HG03280 (cell line): Measurements from ENCODE around the gene HBQ1.
"Not testable (repeated sequence)": the region's sequence is repeated elsewhere in the genome, so short reads cannot be mapped to it uniquely, and the experiment has no call there.

Source experiments
- ATAC-seq: cut with Tn5 transposase; IDR thresholded peaks from one replicate; pipeline ENCODE4 v1.9.1; 2021; ENCODE audit warnings: mild to moderate bottlenecking, moderate library complexity; ENCODE audit not compliant: unreplicated experiment

The HBQ1 gene

GRCh38 chr16:160242-160641, 20.0 kb upstream of the HBQ1 start:
- not testable (repeated sequence) for ATAC-seq

- ATAC-seq = no peak
Observed at GRCh38 chr16:160691-161190, 19.5 kb upstream of the HBQ1 start.

- no peak for ATAC-seq
Observed at GRCh38 chr16:162271-162991, 17.8 kb upstream of the HBQ1 start.

GRCh38 chr16:163139-163538, 17.1 kb upstream of the HBQ1 start:
- not testable (repeated sequence) for ATAC-seq

GRCh38 chr16:163696-164095, 16.6 kb upstream of the HBQ1 start:
- ATAC-seq = not testable (repeated sequence)

- ATAC-seq = not testable (repeated sequence)
Observed at GRCh38 chr16:164134-164823, 16.0 kb upstream of the HBQ1 start.

- ATAC-seq = no peak
Observed at GRCh38 chr16:164827-165538, 15.3 kb upstream of the HBQ1 start.

- ATAC-seq = no peak
Observed at GRCh38 chr16:165539-166374, 14.5 kb upstream of the HBQ1 start, which contains the start of gene HBM. Gene HBM (plus strand): TSS chr16:165978. CDS start chr16:165998, 20 bp downstream.

GRCh38 chr16:166375-167121, 13.7 kb upstream of the HBQ1 start:
- no peak for ATAC-seq

GRCh38 chr16:167122-167690, 13.1 kb upstream of the HBQ1 start:
- ATAC-seq = no peak

- ATAC-seq = no peak
Observed at GRCh38 chr16:168424-168823, 11.8 kb upstream of the HBQ1 start.

- ATAC-seq = no peak
Observed at GRCh38 chr16:169014-169413, 11.2 kb upstream of the HBQ1 start.

- ATAC-seq = not testable (repeated sequence)
Observed at GRCh38 chr16:170088-170507, 10.2 kb upstream of the HBQ1 start.

GRCh38 chr16:170788-171187, 9.5 kb upstream of the HBQ1 start:
- ATAC-seq = no peak

GRCh38 chr16:172374-172941, 7.8 kb upstream of the HBQ1 start, which contains the start of gene HBA2:
Gene HBA2 (plus strand): TSS chr16:172876. CDS start chr16:172913, 37 bp downstream.
- not testable (repeated sequence) for ATAC-seq

GRCh38 chr16:173211-173854, 6.9 kb upstream of the HBQ1 start:
- ATAC-seq = not testable (repeated sequence)

- not testable (repeated sequence) for ATAC-seq
Observed at GRCh38 chr16:173928-174769, 6.1 kb upstream of the HBQ1 start.
